ENCODE measurements around the gene CYP2R1.

CYP2R1 gene, protein sequence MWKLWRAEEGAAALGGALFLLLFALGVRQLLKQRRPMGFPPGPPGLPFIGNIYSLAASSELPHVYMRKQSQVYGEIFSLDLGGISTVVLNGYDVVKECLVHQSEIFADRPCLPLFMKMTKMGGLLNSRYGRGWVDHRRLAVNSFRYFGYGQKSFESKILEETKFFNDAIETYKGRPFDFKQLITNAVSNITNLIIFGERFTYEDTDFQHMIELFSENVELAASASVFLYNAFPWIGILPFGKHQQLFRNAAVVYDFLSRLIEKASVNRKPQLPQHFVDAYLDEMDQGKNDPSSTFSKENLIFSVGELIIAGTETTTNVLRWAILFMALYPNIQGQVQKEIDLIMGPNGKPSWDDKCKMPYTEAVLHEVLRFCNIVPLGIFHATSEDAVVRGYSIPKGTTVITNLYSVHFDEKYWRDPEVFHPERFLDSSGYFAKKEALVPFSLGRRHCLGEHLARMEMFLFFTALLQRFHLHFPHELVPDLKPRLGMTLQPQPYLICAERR

DNA sequence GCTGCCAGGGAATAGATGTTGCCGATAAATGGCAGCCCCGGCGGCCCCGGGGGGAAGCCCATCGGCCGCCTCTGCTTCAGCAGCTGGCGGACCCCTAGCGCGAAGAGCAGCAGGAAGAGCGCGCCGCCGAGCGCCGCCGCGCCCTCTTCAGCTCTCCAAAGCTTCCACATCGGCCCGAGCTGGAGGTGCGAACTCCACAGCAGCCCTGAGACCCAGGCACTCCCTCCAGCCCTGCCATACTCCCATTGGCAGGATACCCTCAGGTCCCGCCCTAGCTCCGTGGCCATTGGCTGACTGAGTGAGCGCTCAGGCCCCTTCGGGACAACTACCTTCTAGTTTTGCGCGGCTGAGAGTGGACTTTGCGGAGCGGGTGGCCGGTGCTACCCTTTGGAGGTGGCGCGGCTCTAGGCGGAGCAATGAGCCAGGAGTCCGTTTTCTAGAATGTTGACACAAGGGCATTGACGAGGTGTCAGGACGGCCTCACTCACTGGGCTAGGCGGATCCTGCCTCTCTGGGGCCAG, at the start of gene CYP2R1:
TSS of gene CYP2R1 (minus strand) at position 196 of the 521 bp plus-strand sequence. CDS start at position 170, 26 bp downstream.
- DNase-seq (ENCODE audit: low read depth in 1 of 2, low spot score in 1 of 2) = peak; percentile 74 to 81

DNA sequence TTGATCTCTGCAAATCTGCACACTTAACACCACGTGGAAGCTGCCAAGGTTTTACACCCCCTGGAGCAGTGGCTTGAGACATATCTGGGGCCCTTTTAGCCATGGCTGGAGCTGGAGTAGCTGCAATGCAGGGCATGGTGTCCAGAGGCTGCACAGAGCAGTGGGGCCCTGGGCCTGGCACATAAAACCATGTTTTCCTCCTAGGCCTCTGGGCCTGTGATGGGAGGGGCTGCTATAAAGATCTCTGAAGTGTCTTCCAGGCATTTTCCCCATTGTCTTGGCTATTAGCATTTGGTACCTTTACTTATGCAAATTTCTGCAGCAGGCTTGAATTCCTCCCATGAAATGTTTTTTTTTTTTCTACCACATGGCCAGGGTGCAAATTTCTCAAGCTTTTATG, 46.9 kb upstream of the CYP2R1 start:
- DNase-seq (ENCODE audit: low read depth in 1 of 2, low spot score in 1 of 2) = no peak

DNA sequence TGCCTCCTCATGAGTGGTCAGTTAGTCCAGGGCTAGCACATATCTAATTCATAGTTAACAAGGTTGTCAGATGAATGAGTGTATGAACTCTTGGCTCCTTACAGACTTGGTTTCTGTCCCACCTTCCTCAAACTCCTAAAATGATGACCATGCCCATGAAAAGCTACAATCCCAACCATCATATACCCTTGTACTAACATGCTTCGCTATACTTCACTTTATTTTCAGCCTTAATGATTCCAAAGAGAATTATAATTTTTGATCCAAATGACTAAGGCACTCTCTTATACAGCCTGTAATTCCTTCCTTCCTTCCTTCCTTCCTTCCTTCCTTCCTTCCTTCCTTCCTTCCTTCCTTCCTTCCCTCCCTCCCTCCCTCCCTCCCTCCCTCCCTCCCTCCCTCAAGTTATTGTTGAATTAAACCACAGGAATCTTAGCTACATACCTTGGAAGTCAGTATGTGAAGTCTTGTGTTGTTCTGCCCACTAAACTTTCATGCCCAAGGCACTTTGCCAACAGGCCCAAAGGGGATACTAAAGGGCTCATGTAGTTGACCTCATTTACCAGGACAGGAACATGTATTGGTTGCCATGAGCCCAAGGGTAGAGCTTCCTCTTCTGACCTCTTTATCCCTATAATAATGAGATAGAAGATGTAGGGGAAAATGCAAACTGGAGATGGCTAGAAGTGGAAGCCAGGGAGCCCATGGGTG, 42.8 kb upstream of the CYP2R1 start:
- DNase-seq (ENCODE audit: low read depth in 1 of 2, low spot score in 1 of 2) = no peak

DNA sequence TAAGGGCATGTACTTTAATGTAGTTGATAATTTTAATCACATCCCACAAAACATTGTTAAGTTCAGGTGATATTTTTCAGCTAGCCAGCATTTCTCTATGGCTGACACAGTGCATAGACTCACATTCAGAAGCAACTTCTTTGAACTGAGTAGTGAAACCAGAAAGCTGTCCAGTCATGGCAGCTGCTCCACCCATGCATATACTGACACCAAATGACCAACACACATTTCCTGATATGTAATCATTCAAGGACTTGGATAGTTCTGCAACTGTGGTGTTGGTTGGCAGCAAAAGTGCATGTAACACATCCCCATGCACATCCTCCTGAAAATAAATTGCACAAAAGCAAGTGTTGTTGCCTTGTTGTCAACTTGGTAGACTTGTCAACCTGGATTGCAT, 40.4 kb upstream of the CYP2R1 start:
- no peak for DNase-seq (ENCODE audit: low read depth in 1 of 2, low spot score in 1 of 2)

DNA sequence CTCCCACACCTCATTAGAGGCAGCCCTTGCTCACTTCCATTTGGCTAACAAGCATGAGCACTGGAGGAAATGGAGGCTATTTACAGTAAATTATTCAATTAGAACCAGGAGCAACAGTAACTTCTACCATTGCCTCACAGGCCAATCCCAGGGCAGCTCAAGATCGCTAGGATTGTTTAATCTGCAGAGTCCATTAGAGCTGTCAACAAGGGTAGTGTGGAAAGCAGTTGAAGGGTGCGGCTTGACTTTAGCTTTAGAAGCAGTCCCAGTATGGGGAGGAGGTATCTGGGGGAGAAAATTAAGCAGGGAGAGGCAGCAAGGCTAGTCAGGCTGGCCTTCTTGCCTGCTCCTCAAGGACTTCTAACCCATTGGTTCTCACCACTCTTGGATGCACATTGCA, 38.3 kb upstream of the CYP2R1 start:
- DNase-seq (ENCODE audit: low read depth in 1 of 2, low spot score in 1 of 2) = no peak

DNA sequence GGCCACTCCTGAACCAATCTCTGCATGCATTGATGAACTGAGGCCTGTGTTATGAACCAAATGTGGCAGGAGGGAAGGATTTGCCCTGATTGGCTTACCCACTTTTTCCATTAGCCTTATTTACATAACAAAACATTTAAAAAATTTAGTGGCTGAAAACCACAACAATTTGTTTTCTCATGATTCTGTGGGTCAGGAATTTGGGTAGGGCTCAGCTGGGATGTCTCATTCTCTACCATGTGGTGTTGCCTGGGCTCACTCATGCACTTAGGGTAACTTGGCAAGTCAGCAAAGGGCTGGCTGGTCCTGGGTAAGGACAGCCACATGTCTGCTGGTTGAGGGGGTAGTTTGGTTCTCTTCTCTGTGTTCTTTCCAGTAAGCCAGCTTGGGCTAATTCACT, 35.1 kb upstream of the CYP2R1 start:
- DNase-seq (ENCODE audit: low read depth in 1 of 2, low spot score in 1 of 2) = no peak

DNA sequence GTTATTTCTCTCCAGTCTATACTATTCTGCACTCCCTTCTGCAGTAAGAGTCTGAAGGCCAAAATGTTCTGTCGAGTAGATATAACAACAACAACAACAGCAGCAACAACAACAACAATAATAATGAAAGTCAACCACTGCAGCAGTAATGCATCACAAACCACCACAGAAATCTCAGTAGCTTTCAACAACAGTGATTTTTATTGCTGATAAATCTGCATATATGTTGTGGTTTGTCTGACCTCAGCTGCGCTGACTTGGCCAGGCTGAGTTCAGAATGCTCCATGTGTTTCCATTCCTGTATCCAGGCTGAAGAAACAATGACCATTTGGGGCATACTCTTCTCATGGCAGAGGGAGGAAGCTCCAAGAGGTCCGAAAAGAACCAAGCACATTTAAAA, 32.3 kb upstream of the CYP2R1 start:
- DNase-seq (ENCODE audit: low read depth in 1 of 2, low spot score in 1 of 2) = no peak

DNA sequence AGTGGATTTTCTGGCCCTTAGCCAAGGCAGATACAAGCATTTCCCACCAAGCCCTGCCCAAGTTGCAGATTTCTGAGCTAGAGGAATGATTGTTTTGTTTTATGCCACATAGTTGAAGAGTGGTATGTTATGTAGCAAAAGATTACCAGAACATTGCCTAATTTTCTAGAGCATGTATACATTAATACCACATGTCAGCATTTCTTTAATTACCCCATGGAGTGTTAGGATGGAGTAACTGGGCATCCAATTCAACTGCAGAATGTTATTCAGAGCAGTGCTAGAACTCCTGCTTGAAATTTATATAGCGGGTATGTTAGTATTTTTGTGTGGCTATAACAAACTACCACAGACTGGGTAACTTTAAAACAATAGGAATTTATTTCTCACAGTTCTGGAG, 24.4 kb upstream of the CYP2R1 start:
- no peak for DNase-seq (ENCODE audit: low read depth in 1 of 2, low spot score in 1 of 2)

DNA sequence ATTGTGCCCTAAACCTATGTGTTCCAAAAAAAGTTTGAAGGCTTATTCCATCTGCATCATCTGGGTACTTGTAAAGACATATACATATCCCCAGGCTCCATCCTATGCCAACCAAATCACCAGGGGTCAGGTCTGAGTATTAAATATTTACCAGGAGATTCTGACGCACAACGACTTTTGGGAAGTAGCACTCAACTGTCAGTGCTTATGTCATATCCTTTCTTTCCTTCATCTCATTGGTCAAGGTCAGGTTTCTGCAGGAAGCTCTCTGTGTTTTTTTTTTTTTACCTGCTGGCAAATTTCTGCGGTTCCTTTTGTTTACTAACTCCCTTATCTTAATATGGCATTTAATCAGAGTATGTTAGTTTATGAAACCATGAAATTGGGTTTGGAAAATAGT, 22.5 kb upstream of the CYP2R1 start:
- DNase-seq (ENCODE audit: low read depth in 1 of 2, low spot score in 1 of 2) = no peak

DNA sequence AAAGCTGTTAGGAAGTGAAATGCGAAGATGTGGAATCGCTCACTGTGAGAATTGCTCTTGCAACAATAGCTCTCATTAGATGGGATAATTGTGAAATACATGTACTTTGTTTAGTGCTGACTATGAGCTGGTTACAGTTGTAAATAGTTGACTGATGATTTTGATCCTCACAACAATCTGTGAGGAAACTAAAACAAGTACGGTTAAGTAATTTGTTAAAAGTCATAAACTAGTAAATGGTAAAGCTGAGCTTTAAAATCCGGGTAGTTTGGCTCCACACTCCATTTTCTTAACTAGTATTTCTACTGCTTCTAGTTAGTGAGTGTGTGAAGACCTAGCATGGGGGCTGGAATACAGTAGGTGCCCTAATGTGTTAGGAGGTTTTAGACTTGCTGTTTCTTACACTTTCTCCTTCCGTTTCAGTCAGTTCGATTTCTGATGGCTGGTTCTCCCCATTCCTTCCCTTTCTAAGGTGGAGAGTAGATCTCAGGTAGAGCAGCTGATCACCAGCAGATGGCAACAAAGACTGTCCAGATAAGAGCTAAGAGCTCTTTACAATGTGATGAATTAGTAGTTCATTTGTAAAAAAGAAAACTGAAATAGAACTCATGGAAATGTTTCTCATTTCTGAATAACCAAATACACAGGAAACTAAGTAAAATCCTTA, 16.3 kb upstream of the CYP2R1 start:
- no peak for DNase-seq (ENCODE audit: low read depth in 1 of 2, low spot score in 1 of 2)

DNA sequence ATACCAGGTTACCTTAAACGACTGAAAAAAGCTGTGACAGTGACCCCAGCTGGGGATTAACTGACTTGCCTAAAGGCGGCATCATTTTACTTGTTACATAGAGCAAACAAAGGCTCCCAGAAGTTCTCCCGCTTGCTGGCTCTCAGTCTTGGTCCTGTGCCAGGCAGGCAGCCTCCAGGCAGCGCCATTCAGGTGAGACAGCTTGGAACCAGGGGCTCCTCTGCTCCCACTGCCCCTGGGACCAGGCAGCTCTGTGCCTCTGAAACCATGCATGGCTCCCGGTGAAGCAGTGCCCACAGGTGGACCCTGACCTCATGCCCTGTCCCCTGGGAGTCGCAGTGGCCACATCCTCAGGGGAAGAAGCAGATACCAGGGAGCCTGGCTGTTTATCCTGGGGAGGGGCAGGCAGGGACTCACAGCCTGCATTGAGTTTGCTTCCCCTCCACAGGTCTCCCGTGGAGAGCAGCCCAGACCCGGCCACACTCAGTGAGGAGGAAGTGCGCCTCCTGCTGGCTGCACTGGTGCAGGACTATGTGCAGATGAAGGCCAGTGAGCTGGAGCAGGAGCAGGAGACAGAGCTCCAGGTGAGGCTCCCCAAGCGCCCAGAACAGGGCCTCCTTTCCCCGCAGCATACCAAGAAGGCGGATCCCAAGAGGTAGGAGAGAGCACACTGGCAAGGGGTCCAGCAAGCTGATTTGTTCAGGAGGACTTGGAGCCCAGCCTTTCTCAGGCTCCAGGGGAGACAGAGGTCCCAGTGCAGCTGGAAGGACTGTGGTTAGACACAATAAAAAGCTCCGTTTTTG, 15.6 kb upstream of the CYP2R1 start:
- peak; percentile 59 to 79 for DNase-seq (ENCODE audit: low read depth in 1 of 2, low spot score in 1 of 2)

DNA sequence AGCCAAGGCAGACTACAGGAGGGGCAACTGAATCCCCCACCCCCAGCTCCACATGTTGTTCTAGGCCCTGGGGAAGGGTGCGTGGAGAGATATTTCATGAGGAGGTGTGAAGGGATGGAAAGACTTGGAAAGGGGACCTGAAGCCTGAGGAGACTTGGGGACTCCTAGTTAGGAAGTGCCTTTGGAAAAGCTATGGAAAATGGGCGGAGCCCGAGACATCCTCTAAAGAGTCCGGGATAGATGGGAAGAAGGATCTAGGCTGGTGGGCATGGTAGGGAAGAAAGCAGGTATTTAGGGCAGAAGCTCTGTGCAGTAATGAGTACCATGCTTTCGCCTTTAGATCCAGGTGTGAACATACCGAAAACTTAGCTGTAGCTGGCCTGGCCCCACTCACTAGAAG, 15.0 kb upstream of the CYP2R1 start:
- DNase-seq (ENCODE audit: low read depth in 1 of 2, low spot score in 1 of 2) = no peak

DNA sequence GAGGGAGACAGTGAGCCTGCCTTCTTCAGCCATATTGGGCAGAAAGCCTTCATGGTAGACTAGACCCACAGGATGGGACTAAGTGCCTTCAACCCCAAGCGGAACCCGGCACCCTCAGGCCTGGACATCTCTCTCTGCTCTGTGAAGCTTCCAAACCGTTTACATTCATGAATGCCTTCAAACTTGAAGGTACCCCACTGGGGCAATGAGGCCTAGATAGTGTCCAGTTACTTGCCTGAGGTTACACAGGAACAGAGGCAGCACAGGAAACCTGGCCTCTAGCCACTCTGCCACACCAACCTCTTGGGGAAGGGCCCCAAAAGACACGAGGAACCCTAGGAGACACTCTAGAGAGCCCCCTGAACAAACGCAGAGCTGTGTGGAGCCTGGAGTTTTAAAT, 14.5 kb upstream of the CYP2R1 start:
- no peak for DNase-seq (ENCODE audit: low read depth in 1 of 2, low spot score in 1 of 2)

DNA sequence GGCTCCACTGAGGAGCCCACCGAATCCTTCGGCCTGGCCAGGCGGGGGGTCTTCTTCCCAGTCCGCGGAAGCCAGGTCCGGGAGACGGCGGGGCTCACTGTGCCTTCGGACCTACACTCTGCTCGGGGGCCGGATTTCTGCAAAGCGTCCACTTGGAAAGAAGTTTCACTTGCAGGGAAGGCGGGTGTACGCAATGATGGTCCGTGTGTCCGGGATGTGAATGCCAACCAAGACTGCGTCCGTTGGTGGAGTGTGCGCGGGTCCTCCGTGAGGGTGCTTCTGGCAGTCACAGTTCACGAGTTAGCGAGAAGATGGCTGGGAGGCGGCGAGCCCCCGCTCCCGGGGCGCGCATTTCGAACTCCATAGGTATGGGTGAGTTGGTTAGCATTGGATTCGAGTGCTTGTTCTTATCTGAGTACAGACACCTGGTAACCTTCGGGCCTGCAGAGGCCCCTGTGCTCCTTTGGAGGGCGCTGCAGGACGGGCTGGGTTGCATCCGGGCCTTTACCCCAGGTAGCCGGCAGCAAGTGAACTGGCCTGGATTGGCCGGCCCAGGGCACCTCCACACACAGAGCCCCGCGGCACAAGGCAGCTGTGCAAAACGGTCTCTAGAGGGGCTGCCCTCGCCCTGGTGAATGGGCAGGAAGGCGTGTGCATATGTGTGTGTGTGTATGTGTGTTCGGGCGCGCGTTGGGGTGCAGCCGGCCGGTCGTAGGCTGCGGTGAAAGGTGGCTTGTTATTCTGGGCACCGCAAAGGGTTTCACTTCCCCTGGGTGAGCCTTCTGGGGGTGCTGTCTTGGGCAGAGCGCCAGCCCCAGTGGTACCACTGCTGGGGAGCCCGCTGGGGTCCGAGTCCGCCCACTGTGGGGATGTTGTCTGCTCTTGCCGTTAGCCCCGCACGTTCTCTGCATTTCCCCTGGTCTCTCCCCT, 13.3 kb upstream of the CYP2R1 start:
- peak; percentile 45 for DNase-seq (ENCODE audit: low read depth in 1 of 2, low spot score in 1 of 2)

DNA sequence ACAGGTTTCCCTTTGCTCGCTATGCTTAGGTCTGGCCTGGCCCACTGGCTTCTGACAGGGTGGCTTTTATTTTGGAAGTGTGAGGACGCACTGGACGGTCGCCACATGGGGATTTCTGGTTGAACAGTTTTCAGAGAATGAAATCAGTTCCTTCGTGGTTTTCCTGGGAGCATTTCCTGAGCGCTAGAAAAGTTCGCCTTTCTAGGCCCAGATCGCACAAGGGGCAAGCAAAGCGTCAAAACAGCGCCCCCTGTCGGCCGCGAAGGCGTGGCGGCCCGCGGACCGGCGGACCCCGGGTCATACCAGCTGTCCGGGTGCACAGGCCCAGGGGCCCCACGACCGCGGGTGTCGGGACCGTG, 12.7 kb upstream of the CYP2R1 start:
- peak; percentile 64 to 78 for DNase-seq (ENCODE audit: low read depth in 1 of 2, low spot score in 1 of 2)

DNA sequence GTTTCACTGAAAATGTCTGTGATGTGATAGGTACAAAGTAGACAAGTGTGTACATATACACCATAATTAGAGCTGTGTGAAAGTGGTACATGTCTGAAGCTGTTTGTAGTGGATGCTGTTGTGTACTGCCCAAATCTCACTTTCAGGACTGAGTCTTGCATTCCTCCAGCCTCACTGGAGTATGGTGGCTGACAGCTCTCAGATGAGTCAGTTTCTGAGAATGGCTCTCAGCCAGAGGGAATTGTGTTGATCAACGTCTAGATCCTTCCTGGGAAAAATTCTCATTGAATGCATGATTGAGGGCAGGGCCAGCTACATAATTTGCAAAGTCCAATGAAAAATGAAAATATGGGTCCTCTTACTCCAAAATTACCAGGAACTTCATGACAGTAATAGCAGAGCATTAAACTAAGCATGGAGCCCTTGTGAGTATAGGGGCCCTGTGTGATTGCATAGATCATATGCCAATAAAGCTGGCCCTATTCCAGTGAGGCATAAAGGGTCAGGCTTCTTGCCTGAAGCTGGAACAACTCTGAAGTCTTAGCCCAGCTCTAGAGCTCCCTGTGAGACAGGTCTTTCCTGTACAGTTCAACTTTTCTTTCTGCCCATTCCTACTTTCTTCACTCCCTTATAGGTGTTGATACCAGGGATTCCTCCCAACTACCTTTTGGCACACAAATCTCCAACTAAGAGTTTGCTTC, 10.8 kb upstream of the CYP2R1 start:
- DNase-seq (ENCODE audit: low read depth in 1 of 2, low spot score in 1 of 2) = no peak

DNA sequence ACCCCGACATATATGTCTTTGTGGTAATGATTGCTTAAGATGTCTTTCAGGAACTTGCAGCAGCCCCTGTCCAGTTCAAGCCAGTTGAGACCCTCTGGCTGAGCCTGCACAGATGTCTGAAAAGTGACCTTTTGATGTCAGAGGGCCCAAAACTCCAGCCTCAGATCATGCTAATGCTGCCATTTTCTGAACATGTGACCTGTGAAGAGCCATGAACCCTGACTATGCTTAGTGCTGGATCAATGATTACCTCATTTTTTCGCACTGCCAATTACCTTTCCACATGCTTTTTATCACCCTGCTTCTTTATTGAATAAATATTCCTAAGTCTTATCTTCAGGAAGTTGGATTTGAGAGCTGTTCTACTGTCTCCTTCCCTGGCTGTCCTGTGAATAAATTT, 6.9 kb upstream of the CYP2R1 start:
- DNase-seq (ENCODE audit: low read depth in 1 of 2, low spot score in 1 of 2) = no peak

DNA sequence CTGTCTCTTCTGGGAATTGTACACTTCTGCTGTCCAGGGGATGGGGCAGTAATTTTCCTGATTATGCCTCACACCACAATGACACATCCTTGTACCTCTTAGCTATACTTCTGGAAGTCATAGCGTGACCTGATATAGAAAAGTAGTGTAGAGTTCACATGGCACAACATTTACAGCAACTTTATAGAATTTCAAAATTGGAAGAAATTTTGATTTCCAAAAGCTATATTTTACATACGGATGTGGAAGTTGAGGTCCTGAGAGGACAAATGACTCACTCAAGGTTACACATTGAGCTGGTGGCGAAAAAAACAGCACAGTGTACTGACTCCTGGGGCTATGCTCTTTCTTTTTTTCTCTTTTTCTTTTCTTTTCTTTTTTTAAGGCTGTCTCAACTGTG, 6.3 kb upstream of the CYP2R1 start:
- no peak for DNase-seq (ENCODE audit: low read depth in 1 of 2, low spot score in 1 of 2)

Data from stimulated activated CD4-positive, alpha-beta T cell treated with anti-CD3 and anti-CD28 coated beads, Interleukin-15, amount 100 ng/mL, for 1 hour (primary cell).